GM18909 (cell line): Measurements from ENCODE around the gene SLC27A5.
"Not testable (repeated sequence)": the region's sequence is repeated elsewhere in the genome, so short reads cannot be mapped to it uniquely, and the experiment has no call there.

ENCODE experiments used
- ATAC-seq: cut with Tn5 transposase; IDR thresholded peaks from one replicate; pipeline ENCODE4 v1.9.1; 2021; ENCODE audit warnings: mild to moderate bottlenecking; ENCODE audit not compliant: unreplicated experiment, poor library complexity

Gene SLC27A5

GRCh38 chr19:58550362-58551122 lies 38.8 kb upstream of the SLC27A5 start:
- no peak for ATAC-seq

GRCh38 chr19:58549664-58550361 lies 38.0 kb upstream of the SLC27A5 start:
- no peak for ATAC-seq

- ATAC-seq = no peak
These were observed 37.3 kb upstream of the SLC27A5 start for GRCh38 chr19:58548859-58549663.

- ATAC-seq = no peak
These were observed 35.8 kb upstream of the SLC27A5 start for GRCh38 chr19:58547323-58548312.

- ATAC-seq = no peak
These were observed 34.3 kb upstream of the SLC27A5 start for GRCh38 chr19:58546019-58546530.

- no peak for ATAC-seq
These were observed 33.7 kb upstream of the SLC27A5 start for GRCh38 chr19:58545286-58546018.

- peak; percentile 60 for ATAC-seq
These were observed 32.9 kb upstream of the SLC27A5 start for GRCh38 chr19:58544591-58545285.

- ATAC-seq = peak; percentile 78
These were observed 32.2 kb upstream of the SLC27A5 start, which contains the start of gene TRIM28 for GRCh38 chr19:58543826-58544590. Gene TRIM28 (plus strand): TSS chr19:58544064. CDS start chr19:58544758, 694 bp downstream.

- ATAC-seq = not testable (repeated sequence)
These were observed 31.0 kb upstream of the SLC27A5 start for GRCh38 chr19:58542641-58543372.

- ATAC-seq = not testable (repeated sequence)
These were observed 27.4 kb upstream of the SLC27A5 start for GRCh38 chr19:58539169-58539559.

- ATAC-seq = no peak
These were observed 26.7 kb upstream of the SLC27A5 start for GRCh38 chr19:58538257-58539168.

- no peak for ATAC-seq
These were observed 25.3 kb upstream of the SLC27A5 start for GRCh38 chr19:58536852-58537798.

GRCh38 chr19:58535857-58536256 lies 24.1 kb upstream of the SLC27A5 start:
- no peak for ATAC-seq

GRCh38 chr19:58531034-58531840 lies 19.4 kb upstream of the SLC27A5 start:
- no peak for ATAC-seq
